ENCODE data around the gene IVD. TPM values are rescaled to one million over a fixed set of nuclear protein-coding genes. Genes with fewer than 3 reads are reported as not detected.

Gene IVD
- total RNA-seq, 1 experiment from 2014 or later: 58.9 TPM

- H3K4me1 ChIP-seq (ENCODE audit: insufficient read depth, low read length): peaks cover 20% of the 10 kb centered on the region
- DNase-seq: no peak
- H4K20me1 ChIP-seq (ENCODE audit: low read length): no peaks in the 10 kb centered on the region
- no peaks in the 10 kb centered on the region for H3K9me2 ChIP-seq (replicated peaks; ENCODE audit: low read length)
- H3K4me3 ChIP-seq (ENCODE audit: low read length): peak overlapping the region; percentile 62; the same call in 1 of the 2 replicates
- BruUV-seq (replicated peaks): no TSS peak
- peak overlapping the region; percentile 92 for H2AFZ ChIP-seq (ENCODE audit: low read length)
- H3K9me3 ChIP-seq (ENCODE audit: low read length): no peaks in the 10 kb centered on the region
- H3K4me2 ChIP-seq (ENCODE audit: low read length): peak overlapping the region; percentile 85
- TF ChIP-seq EZH2phosphoT487 (IDR thresholded peaks at IDR 0.05; ENCODE audit: borderline replicate concordance, low read length): no peak
- no peak for TF ChIP-seq EZH2 (IDR thresholded peaks at IDR 0.05; ENCODE audit: low read length, unreplicated experiment)
- TF ChIP-seq, protein P1, sequence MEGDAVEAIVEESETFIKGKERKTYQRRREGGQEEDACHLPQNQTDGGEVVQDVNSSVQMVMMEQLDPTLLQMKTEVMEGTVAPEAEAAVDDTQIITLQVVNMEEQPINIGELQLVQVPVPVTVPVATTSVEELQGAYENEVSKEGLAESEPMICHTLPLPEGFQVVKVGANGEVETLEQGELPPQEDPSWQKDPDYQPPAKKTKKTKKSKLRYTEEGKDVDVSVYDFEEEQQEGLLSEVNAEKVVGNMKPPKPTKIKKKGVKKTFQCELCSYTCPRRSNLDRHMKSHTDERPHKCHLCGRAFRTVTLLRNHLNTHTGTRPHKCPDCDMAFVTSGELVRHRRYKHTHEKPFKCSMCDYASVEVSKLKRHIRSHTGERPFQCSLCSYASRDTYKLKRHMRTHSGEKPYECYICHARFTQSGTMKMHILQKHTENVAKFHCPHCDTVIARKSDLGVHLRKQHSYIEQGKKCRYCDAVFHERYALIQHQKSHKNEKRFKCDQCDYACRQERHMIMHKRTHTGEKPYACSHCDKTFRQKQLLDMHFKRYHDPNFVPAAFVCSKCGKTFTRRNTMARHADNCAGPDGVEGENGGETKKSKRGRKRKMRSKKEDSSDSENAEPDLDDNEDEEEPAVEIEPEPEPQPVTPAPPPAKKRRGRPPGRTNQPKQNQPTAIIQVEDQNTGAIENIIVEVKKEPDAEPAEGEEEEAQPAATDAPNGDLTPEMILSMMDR (conservative IDR thresholded peaks at IDR 0.05; ENCODE audit: low read depth, low read length): no peak
- H3K27ac ChIP-seq (ENCODE audit: low read length): peak overlapping the region; percentile 38; the same call in 1 of the 2 replicates
- H3F3A ChIP-seq (ENCODE audit: low read length, unreplicated experiment): peaks cover 4% of the 10 kb centered on the region
- ATAC-seq: no peak
- intact Hi-C loops (cut with micrococcal nuclease): loop anchor here (2.0 kb wide), 2 partner anchors 29 to 37 kb away; partner anchors contain the start of gene BAHD1
- no peaks in the 10 kb centered on the region for H3K27me3 ChIP-seq (ENCODE audit: low read length)
- peak overlapping the region; percentile 52; the same call in 1 of the 2 replicates for H3K9ac ChIP-seq (ENCODE audit: low read length)
- peaks cover 6% of the 10 kb centered on the region; the same call in 1 of the 2 replicates for H3K36me3 ChIP-seq (ENCODE audit: low read depth, low read length)
- ChIA-PET CTCF (interaction anchor here (0.7 kb wide), 1 partner anchor 205 kb away, joined by 4 read pairs; no protein-coding TSS in a partner anchor), POLR2A (ENCODE audit: unreplicated experiment) (no interaction called here)
- peaks cover 16% of the 10 kb centered on the region for H3K79me2 ChIP-seq (ENCODE audit: low read length)
Observed at GRCh38 chr15:40469776-40470390, 64.3 kb downstream of the IVD start.

GRCh38 chr15:40470423-40471104 is 65.0 kb downstream of the IVD start, which contains the start of gene CHST14:
TSS of gene CHST14 (plus strand) at chr15:40470984. CDS start at chr15:40471214, 230 bp downstream.
- H3K27me3 ChIP-seq (ENCODE audit: low read length): no peaks in the 10 kb centered on the region
- H4K20me1 ChIP-seq (ENCODE audit: low read length): no peaks in the 10 kb centered on the region
- ChIA-PET CTCF (interaction anchor here (0.7 kb wide), 1 partner anchor 205 kb away, joined by 4 read pairs; no protein-coding TSS in a partner anchor), POLR2A (ENCODE audit: unreplicated experiment) (no interaction called here)
- H3F3A ChIP-seq (ENCODE audit: low read length, unreplicated experiment): peaks cover 4% of the 10 kb centered on the region
- peak within 1 kb of the TSS; percentile 100 for H3K4me2 ChIP-seq (ENCODE audit: low read length)
- H3K4me3 ChIP-seq (ENCODE audit: low read length): peak within 1 kb of the TSS; percentile 96
- H3K4me1 ChIP-seq (ENCODE audit: insufficient read depth, low read length): peaks cover 20% of the 10 kb centered on the region
- H3K9ac ChIP-seq (ENCODE audit: low read length): peak within 1 kb of the TSS; percentile 74
- TF ChIP-seq, protein P1 (conservative IDR thresholded peaks at IDR 0.05; ENCODE audit: low read depth, low read length): no peak
- no peak for TF ChIP-seq EZH2 (IDR thresholded peaks at IDR 0.05; ENCODE audit: low read length, unreplicated experiment)
- TF ChIP-seq EZH2phosphoT487 (IDR thresholded peaks at IDR 0.05; ENCODE audit: borderline replicate concordance, low read length): no peak
- DNase-seq (peak; percentile 62), ATAC-seq (peak; percentile 77)
- no peaks in the 10 kb centered on the region for H3K9me2 ChIP-seq (replicated peaks; ENCODE audit: low read length)
- BruUV-seq (replicated peaks): TSS peak; percentile 46
- H3K36me3 ChIP-seq (ENCODE audit: low read depth, low read length): peaks cover 1% of the 10 kb centered on the region; the same call in 1 of the 2 replicates
- no peaks in the 10 kb centered on the region for H3K9me3 ChIP-seq (ENCODE audit: low read length)
- peaks cover 16% of the 10 kb centered on the region for H3K79me2 ChIP-seq (ENCODE audit: low read length)
- peak within 1 kb of the TSS; percentile 38 for H3K27ac ChIP-seq (ENCODE audit: low read length)
- intact Hi-C loops (cut with micrococcal nuclease): loop anchor here (2.0 kb wide), 2 partner anchors 30 to 36 kb away; partner anchors contain the start of gene BAHD1
- H2AFZ ChIP-seq (ENCODE audit: low read length): peak within 1 kb of the TSS; percentile 94

Other genes starting within 250 kb of the IVD start
- 73.0 and 96.4 TPM in 2 replicates for gene BUB1B, start 244.7 kb upstream of the IVD start, total RNA-seq (2014; rRNA removed)
- gene PAK6, start 166.7 kb upstream of the IVD start, total RNA-seq (2014; rRNA removed): 30.4 TPM in 2 replicates
- gene ANKRD63, start 122.7 kb upstream of the IVD start, total RNA-seq (2014; rRNA removed): 1.2 and 1.4 TPM in 2 replicates
- gene PLCB2, start 97.9 kb upstream of the IVD start, total RNA-seq (2014; rRNA removed): 1.3 and 3.2 TPM in 2 replicates
- gene INAFM2, start 82.1 kb upstream of the IVD start, total RNA-seq (2014; rRNA removed): 22.1 and 32.1 TPM in 2 replicates
- 56.1 and 101 TPM in 2 replicates for gene CCDC9B, start 64.9 kb upstream of the IVD start, total RNA-seq (2014; rRNA removed)
- not detected in 2 replicates for gene PHGR1, start 54.8 kb upstream of the IVD start, total RNA-seq (2014; rRNA removed)
- gene DISP2, start 47.6 kb upstream of the IVD start, total RNA-seq (2014; rRNA removed): 0.87 and 2.7 TPM in 2 replicates
- 115 and 125 TPM in 2 replicates for gene KNSTRN, start 23.1 kb upstream of the IVD start, total RNA-seq (2014; rRNA removed)
- gene BAHD1, start 35.2 kb downstream of the IVD start, total RNA-seq (2014; rRNA removed): 18.8 and 19.9 TPM in 2 replicates
- gene CHST14, start 65.2 kb downstream of the IVD start, total RNA-seq (2014; rRNA removed): 12.2 and 13.0 TPM in 2 replicates
- gene CCDC32, start 159.2 kb downstream of the IVD start, total RNA-seq (2014; rRNA removed): 16.1 and 19.9 TPM in 2 replicates
- 22.2 and 24.4 TPM in 2 replicates for gene RPUSD2, start 163.5 kb downstream of the IVD start, total RNA-seq (2014; rRNA removed)
- gene KNL1, start 188.5 kb downstream of the IVD start, total RNA-seq (2014; rRNA removed): 33.5 and 33.8 TPM in 2 replicates

Measured in PC-3 (cell line).